HG02852 (cell line): ENCODE data around the gene NRG2.

Experiments used
- ATAC-seq: cut with Tn5 transposase; IDR thresholded peaks from one replicate; pipeline ENCODE4 v1.9.1; 2021; ENCODE audit warnings: mild to moderate bottlenecking, moderate library complexity; ENCODE audit not compliant: unreplicated experiment

NRG2 gene

GRCh38 chr5:140042643-140043507, at the start of gene NRG2:
TSS of gene NRG2 (minus strand) at chr5:140043299.
- peak; percentile 50 for ATAC-seq

DNA sequence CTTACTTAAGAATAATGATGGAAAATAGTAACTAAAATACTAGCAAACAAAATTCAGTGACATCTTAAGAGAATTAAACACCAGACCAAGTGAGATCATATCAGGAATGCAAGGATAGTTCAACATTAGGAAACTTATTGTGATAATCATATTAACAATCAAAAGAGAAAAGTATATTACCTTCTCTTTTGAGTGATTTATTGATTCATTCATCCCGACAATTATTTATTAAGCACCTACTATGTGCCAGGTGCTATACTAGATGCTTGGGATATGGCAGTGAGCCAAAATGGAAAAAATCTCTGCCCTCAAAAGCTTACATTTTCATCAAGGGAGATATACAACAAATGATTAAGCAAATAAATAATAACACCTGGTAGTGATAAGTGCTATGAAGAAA, 47.2 kb upstream of the NRG2 start:
- no peak for ATAC-seq

GRCh38 chr5:140084541-140084940, 41.4 kb upstream of the NRG2 start:
- ATAC-seq, result no peak

DNA sequence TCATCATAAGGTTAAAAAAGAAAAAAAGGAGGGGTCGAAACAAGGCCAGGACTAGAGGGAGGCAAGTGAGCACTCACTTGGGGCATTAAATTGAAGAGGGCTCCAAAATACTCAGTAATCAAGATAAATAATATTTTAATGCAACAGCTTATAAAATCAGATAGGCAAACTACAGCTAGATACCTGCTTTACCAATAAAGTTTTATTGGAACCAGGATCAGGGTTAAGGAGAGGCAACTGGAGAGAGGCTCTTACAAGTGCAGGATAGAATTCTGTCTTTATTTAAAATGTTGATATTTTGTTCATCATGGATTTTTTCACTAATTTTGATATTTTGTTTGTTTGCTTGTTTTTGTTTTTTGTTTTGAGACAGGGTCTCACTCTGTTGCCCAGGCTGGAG, 40.6 kb upstream of the NRG2 start:
- no peak for ATAC-seq

GRCh38 chr5:140083120-140083519, 40.0 kb upstream of the NRG2 start:
- no peak for ATAC-seq

DNA sequence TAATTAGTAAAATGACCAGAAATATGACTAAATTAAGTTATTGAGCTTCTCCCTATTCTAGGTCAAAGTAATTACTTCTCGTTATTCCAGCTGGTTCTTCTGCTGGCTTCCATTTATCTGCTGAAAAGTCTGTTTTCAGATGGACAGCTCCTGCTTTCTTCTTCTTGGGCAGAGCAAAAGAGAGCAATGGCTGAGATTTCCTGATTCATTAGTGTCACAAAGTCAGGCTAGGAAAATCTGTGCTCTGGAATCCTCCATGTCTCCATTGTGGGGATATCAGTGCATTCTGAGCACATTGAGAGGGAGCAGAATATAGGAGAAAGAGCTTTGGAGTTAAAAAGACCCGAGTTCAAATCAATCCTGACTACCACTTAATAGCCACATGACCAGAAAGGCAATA, 33.7 kb upstream of the NRG2 start:
- no peak for ATAC-seq

DNA sequence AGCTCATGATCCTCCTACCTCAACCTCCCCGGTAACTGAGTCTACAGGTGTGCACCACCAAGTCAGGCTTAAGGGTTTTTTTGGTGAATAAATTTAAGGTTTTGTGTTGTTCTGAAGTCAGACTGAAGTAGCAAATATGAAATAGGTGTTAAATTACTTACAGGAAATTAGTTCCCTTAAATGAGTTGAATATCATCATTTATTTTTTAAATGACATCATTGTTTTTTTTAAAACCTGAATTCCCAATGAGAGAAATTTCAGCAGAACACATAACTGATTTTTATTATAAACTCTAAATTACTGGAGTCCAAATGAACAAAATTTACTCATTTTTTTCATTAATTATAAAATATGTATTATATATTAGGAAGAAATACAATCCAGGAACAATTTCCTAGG, 33.0 kb upstream of the NRG2 start:
- ATAC-seq, result no peak

DNA sequence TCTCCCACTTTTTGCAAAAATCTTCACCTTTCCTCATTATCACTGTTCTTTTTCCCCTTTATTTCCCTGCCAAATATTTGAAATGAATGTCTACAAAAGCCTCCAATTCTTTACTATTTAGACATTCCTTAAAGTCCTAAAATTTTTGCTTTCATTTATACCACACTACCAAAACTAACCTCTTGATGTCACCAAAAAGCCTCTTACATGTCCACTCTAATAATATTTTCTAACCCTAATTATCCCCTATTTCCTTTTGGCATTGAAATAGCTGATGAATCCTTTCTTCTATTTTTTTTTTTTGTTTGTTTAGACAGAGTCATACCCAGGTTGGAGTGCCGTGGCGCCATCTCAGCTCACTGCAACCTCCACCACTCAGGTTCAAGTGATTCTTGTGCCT, 32.3 kb upstream of the NRG2 start:
- no peak for ATAC-seq

DNA sequence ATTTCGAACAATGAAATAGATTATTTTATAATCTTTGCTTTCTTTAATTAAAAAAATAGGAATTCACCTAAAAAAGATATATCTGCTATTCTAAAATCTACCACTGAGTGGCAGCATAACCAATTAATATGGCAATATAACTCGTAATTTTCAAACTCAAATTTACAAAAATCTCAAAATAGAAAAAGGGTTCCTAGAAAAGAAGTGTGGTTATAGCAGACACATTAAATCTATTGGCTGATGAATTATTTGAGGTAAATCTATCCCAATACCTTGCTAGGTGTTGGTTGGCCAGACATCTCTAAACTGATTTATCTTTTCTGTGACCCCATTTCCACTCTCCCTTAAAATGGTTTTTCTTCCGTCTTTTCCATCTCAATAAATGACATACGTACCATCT, 30.2 kb upstream of the NRG2 start:
- no peak for ATAC-seq

DNA sequence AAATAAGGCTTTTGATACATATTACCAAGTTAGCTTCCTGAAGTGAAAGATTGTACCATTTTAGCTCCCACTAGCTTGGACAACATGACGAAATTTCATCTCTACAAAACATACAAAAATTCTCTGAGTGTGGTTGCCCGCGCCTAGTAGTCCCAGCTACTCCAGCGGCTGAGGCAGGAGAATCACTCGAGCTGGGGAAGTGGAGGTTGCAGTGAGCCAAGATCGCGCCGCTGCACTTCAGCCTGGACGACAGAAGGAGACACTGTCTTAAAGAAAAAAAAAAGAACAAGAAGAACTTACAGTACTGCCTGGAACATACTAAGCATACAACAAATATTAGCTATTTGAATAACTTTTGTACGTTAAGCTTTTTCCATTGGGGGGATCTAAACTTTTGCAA, 29.7 kb upstream of the NRG2 start:
- no peak for ATAC-seq

DNA sequence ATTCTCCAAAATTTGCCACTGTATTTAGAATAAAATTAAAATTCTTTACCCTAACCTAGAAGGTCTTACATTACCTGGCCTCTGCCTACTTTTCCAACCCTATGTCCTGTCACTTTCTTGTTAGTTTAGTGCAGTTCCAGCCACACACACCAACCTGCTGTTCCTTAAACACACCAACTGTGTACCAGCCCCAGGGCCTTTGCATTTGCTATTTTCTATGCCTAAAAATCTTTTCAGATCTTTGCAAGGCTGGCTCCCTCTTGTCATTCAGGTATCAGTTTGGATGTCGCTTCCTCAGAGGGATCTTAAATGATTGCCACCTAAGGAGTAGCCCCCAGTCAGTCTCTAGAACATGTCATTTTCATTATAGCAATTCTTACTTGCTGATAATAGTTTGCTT, 17.7 kb upstream of the NRG2 start:
- no peak for ATAC-seq

- ATAC-seq, result no peak
Observed at GRCh38 chr5:140058212-140058932, 15.3 kb upstream of the NRG2 start.

- ATAC-seq, result no peak
Observed at GRCh38 chr5:140056880-140057279, 13.8 kb upstream of the NRG2 start.

- no peak for ATAC-seq
Observed at GRCh38 chr5:140055152-140055551, 12.1 kb upstream of the NRG2 start.

DNA sequence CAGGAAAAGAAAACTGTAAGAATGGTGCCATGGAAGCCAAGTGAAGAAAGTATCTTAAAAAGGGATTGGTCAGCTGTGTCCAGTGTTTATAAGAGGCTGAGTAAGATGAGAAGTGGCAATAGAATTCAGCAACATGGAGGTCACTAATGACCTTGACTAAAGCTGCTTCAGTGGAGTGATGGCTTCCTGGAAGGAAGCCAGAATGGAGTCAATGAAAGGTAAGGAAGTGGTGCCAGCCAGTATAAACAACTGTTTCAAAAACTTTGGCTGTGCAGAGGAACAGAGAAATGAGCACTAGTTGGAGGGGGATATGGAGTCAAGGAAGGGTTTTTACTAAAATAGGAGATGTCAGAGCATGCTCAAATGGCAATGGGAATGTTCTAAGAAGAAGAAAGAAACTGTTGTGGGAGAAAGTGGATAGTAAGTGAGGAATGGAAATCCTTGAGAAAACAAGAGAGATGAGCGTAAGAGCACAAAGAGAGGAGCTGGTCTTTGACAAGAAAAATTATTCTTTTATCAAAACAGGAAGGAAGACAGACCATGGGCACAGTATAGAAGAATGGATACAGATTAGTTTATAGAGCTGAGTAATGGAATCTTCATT, 11.1 kb upstream of the NRG2 start:
- no peak for ATAC-seq

DNA sequence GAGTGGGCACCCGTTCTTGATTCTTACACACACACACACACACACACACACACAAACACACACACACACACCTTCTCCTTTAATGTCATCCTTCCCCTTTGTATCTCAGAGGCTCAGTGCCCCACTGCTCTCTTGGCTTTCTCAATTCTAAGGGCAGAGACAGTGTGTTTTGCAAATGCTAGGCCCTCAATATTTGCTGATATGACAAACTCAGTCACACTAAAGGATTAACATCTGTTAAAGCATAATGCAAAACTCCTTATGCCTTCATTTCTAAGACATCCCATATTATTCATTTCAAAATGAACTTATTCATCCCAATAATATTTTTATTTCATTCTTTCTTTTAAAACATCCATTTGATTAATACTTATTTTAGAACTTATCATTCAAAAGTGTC, 8.9 kb upstream of the NRG2 start:
- no peak for ATAC-seq

DNA sequence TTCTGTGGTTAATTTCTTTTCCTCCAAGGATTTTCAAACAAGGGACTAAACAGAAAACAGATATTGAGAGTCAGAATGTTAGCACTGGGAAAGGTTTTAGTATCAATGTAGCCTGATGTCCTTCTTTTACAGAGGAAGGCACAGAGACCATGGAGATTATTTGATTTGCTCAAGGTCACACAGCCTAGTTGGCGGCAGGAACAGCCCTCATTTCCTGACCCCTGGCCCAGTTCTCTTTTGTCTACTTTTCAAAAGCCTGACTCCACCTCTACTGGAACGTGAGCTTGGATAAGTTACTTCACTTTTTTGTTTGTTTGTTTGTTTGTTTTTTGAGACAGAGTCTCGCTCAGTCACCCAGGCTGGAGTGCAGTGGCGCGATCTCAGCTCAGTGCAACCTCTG, 6.6 kb upstream of the NRG2 start:
- no peak for ATAC-seq

DNA sequence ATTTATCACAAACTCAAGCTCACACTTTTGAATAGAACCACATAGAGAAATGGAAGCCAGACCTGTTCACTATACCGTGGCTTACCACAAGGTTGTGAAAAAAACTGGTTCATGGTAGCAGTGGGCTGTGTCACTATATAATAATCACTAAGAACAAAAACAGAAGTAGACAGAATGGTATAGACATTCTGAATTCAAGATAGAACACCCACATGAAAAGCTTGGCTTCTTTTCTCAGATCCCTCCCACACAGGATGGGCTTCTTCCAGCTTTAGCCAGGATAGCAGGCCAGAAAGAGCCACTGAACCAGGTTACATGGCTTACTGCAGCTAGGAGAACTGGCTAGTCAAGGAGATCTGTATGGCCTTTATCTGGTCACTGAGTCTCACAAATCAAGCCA, 6.1 kb upstream of the NRG2 start:
- ATAC-seq, result peak; percentile 74

DNA sequence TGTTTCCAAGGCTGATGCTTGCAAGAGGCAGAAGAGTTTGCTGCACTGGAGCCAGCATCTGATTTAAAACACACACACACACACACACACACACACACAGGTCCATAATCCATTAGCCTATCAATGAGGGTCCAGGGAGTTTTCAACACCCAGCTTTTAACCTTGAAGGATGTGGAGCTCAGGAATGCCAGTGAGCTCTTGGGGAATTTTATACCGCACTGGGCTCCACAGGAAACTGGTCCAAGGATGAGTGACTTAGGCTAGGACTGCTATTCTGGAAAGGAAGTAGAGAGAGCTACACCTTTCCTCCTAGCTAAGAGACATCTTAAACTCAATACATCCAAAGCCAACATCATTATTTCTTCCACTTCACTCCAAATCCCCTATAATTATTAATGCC, 942 bp upstream of the NRG2 start:
- ATAC-seq, result no peak

DNA sequence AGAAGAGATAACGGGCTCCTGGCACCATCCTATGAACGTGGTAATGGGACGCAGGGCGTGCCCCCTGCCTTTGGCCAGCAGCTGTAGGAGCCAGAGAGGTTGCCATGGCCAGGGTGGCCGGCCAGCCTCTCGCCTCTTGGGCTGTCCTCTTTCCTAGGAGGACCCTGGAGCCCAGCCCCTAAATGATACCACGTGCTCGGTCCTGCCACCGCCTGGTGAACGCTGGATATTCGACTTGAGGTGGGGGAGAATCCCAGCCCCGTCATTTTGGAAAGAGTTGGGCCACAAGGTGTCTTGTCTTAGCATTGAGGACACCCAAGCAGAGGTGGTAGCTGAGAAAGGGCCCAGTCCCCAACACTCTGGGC, 391 bp upstream of the NRG2 start:
- ATAC-seq, result peak; percentile 15

DNA sequence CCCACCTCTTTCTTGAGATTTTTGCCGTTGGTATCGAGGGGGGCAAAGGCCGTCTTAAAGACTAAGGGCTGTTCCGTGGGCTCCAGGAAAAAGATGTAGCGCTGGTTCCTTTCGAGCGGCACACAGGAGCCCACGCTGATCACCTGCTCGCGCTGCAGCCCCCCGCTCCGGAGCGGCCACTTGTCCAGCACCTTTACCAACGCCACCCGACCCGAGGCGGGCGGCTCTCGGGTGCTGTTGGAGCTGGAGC, 781 bp downstream of the NRG2 start:
- no peak for ATAC-seq
